Sciatic nerve (tissue), 2 donors: ENCODE measurements around the gene RHBDD1. TPM values are rescaled to one million over a fixed set of nuclear protein-coding genes. Genes with fewer than 3 reads are reported as not detected.

Experiments used
- ATAC-seq: fragments of 200-7000 bp; cut with Tn5 transposase; one replicate; pipeline ENCODE4 v1.9.1; 2020; ENCODE audit warnings: mild to moderate bottlenecking, moderate library complexity
- DNase-seq: peaks from one replicate; pipeline ENCODE4 v3.0.0-alpha.2; 2020; ENCODE audit warnings: low spot score
- intact Hi-C: fragments of 100-400 bp; cut with DNase I; formaldehyde crosslinking; loops from one replicate; pipeline ENCODE4 v1.14.2; 2022
- total RNA-seq: library from RNA; stranded (reverse); fragmentation: NEBNext Ultra II Directional; extraction: Animal tissue kit (Norgen Biotek cat#: 25700); gene quantifications from one replicate; pipeline ENCODE4 v1.2.1, GENCODE V29; 2021
- donor health status: DM: no; HTN: no; CAD: no.
- donor health status: DM: no; HTN: no; CAD: no.

Gene RHBDD1
- total RNA-seq, 1 donor from 2014 or later: 66.0 TPM

GRCh38 chr2:227038550-227039189 lies 202.8 kb downstream of the RHBDD1 start:
- intact Hi-C loops: no loop called here
- no peak for ATAC-seq
- DNase-seq: no peak

- ATAC-seq (no peak), DNase-seq (no peak)
- intact Hi-C loops: no loop called here
Measured at GRCh38 chr2:227043981-227044380, 208.1 kb downstream of the RHBDD1 start.

Other genes starting within 250 kb of the RHBDD1 start
- 33.8 TPM for gene IRS1, start 36.2 kb upstream of the RHBDD1 start, total RNA-seq